Measurements from ENCODE around the gene CCDC157.

- TF ChIP-seq CTCF (IDR thresholded peaks at IDR 0.05) (no peak), POLR2A (IDR thresholded peaks at IDR 0.05) (no peak)
These were observed 15.7 kb upstream of the CCDC157 start for GRCh38 chr22:30340911-30341685.
